Measurements from ENCODE around the gene MUC22. TPM values are rescaled to one million over a fixed set of nuclear protein-coding genes. Genes with fewer than 3 reads are reported as not detected.
"Not testable (repeated sequence)": the region's sequence is repeated elsewhere in the genome, so short reads cannot be mapped to it uniquely, and the experiment has no call there.

MUC22 gene
- total and polyA plus RNA-seq, 4 donors: not detected

DNA sequence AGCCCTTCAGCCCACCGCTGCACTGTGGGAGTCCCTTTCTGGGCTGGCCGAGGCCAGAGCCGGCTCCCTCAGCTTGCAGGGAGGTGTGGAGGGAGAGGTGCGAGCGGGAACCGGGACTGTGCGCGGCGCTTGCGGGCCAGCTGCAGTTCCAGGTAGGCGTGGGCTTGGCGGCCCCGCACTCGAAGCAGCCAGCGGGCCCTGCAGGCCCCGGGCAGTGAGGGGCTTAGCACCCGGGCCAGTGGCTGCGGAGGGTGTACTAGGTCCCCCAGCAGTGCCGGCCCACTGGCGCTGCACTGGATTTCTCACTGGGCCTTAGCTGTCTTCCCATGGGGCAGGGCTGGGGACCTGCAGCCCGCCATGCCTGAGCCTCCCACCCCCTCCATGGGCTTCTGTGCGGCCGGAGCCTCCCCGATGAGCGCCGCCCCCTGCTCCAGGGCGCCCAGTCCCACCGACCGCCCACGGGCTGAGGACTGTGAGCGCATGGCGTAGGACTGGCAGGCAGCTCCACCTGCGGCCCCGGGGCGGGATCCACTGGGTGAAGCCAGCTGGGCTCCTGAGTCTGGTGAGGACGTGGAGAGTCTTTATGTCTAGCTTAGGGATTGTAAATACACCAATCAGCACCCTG, 10.5 kb downstream of the MUC22 start:
- not testable (repeated sequence) for H3K27me3 ChIP-seq (ENCODE audit: control insufficient read depth in 4 of 4, insufficient read depth in 4 of 4, low read length in 3 of 4); H3K36me3 ChIP-seq (ENCODE audit: control insufficient read depth in 4 of 4, insufficient read depth in 3 of 4, low read depth in 1 of 4, low read length in 3 of 4); H3K4me3 ChIP-seq (ENCODE audit: low read depth in 1 of 3, low read length in 3 of 3); H3K4me1 ChIP-seq (ENCODE audit: control insufficient read depth in 4 of 4, insufficient read depth in 4 of 4, low read length in 3 of 4); DNase-seq (ENCODE audit: low spot score); H3K27ac ChIP-seq (ENCODE audit: low read depth in 1 of 2, low read length in 2 of 2); H3K9me3 ChIP-seq (ENCODE audit: control insufficient read depth in 4 of 4, low read length in 3 of 4); H3K9ac ChIP-seq (ENCODE audit: low read depth in 1 of 2, low read length in 2 of 2)
- 90% methylated on average over 36 of the region's 36 CpGs for WGBS

DNA sequence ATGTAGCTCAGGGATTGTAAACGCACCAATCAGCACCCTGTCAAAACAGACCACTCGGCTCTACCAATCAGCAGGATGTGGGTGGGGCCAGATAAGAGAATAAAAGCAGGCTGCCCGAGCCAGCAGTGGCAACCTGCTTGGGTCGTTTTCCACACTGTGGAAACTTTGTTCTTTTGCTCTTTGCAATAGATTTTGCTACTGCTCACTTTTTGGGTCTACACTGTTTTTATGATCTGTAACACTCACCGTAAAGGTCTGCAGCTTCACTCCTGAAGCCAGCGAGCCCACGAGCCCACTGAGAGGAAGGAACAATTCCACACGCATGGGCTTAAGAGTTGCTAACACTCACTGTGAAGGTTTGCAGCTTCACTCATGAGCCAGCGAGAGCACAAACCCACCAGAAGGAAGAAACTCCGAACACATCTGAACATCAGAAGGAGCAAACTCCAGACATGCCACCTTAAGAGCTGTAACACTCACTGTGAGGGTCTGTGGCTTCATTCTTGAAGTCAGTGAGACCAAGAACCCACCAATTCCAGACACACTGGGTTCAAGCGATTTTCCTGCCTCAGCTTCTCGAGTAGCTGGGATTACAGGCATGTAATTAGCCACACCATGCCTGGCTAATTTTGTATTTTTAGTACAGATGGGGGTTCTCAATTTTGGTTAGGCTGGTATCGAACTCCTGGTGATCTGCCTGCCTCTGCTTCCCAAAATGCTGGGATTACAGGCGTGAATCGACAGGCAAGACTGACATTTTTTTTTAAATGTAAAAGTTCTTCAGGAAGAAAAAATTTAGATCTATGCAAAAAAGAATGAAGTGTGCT, 11.6 kb downstream of the MUC22 start:
- H3K9ac ChIP-seq (ENCODE audit: low read depth in 1 of 2, low read length in 2 of 2); H3K27me3 ChIP-seq (ENCODE audit: control insufficient read depth in 4 of 4, insufficient read depth in 4 of 4, low read length in 3 of 4); H3K4me1 ChIP-seq (ENCODE audit: control insufficient read depth in 4 of 4, insufficient read depth in 4 of 4, low read length in 3 of 4); H3K4me3 ChIP-seq (ENCODE audit: low read depth in 1 of 3, low read length in 3 of 3); DNase-seq (ENCODE audit: low spot score); H3K27ac ChIP-seq (ENCODE audit: low read depth in 1 of 2, low read length in 2 of 2); H3K9me3 ChIP-seq (ENCODE audit: control insufficient read depth in 4 of 4, low read length in 3 of 4); H3K36me3 ChIP-seq (ENCODE audit: control insufficient read depth in 4 of 4, insufficient read depth in 3 of 4, low read depth in 1 of 4, low read length in 3 of 4): not testable (repeated sequence)
- 76% methylated on average over 15 of the region's 15 CpGs for WGBS

DNA sequence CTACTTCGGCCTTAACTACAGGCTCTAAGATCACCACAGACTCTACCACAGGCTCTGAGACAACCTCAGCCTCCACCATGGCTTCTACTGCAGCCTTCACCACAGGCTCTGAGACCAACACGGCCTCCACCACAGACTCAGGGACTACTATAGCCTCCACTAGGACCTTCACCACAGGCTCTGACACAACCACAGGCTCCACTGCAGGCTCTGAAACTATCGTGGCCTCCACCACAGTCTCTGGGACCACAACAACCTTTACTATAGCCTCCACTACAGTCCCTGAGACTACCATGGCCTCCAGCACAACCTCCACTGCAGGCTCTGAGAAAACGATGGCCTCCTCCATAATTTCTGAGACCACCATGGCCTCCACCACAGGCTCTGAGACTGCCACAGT, 15.3 kb downstream of the MUC22 start:
- H3K4me1 ChIP-seq (ENCODE audit: control insufficient read depth in 4 of 4, insufficient read depth in 4 of 4, low read length in 3 of 4): no peaks in the 10 kb centered on the region
- 77% methylated on average over 4 of the region's 4 CpGs for WGBS
- no peak for DNase-seq (ENCODE audit: low spot score)
- peaks cover 0 to 4% (median 0%) of the 10 kb centered on the region in 4 donors for H3K27me3 ChIP-seq (ENCODE audit: control insufficient read depth in 4 of 4, insufficient read depth in 4 of 4, low read length in 3 of 4)
- no peak overlapping the region for H3K9ac ChIP-seq (ENCODE audit: low read depth in 1 of 2, low read length in 2 of 2)
- H3K9me3 ChIP-seq (ENCODE audit: control insufficient read depth in 4 of 4, low read length in 3 of 4): no peaks in the 10 kb centered on the region
- no peaks in the 10 kb centered on the region for H3K36me3 ChIP-seq (ENCODE audit: control insufficient read depth in 4 of 4, insufficient read depth in 3 of 4, low read depth in 1 of 4, low read length in 3 of 4)
- TF ChIP-seq HNF4A (conservative IDR thresholded peaks at IDR 0.05) (no peak), JUND (IDR thresholded peaks at IDR 0.05) (no peak), EGR1 (IDR thresholded peaks at IDR 0.05; ENCODE audit: low read depth in 2 of 2) (no peak), FOXA2 (IDR thresholded peaks at IDR 0.05) (no peak), YY1 (IDR thresholded peaks at IDR 0.05) (no peak), SP1 (IDR thresholded peaks at IDR 0.05) (no peak), HNF4G (IDR thresholded peaks at IDR 0.05) (no peak), RXRA (IDR thresholded peaks at IDR 0.05) (no peak)
- TF ChIP-seq, protein P1, sequence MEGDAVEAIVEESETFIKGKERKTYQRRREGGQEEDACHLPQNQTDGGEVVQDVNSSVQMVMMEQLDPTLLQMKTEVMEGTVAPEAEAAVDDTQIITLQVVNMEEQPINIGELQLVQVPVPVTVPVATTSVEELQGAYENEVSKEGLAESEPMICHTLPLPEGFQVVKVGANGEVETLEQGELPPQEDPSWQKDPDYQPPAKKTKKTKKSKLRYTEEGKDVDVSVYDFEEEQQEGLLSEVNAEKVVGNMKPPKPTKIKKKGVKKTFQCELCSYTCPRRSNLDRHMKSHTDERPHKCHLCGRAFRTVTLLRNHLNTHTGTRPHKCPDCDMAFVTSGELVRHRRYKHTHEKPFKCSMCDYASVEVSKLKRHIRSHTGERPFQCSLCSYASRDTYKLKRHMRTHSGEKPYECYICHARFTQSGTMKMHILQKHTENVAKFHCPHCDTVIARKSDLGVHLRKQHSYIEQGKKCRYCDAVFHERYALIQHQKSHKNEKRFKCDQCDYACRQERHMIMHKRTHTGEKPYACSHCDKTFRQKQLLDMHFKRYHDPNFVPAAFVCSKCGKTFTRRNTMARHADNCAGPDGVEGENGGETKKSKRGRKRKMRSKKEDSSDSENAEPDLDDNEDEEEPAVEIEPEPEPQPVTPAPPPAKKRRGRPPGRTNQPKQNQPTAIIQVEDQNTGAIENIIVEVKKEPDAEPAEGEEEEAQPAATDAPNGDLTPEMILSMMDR (IDR thresholded peaks at IDR 0.05; ENCODE audit: low read depth, low read length, missing input control): no peak
- TF ChIP-seq, protein P2, sequence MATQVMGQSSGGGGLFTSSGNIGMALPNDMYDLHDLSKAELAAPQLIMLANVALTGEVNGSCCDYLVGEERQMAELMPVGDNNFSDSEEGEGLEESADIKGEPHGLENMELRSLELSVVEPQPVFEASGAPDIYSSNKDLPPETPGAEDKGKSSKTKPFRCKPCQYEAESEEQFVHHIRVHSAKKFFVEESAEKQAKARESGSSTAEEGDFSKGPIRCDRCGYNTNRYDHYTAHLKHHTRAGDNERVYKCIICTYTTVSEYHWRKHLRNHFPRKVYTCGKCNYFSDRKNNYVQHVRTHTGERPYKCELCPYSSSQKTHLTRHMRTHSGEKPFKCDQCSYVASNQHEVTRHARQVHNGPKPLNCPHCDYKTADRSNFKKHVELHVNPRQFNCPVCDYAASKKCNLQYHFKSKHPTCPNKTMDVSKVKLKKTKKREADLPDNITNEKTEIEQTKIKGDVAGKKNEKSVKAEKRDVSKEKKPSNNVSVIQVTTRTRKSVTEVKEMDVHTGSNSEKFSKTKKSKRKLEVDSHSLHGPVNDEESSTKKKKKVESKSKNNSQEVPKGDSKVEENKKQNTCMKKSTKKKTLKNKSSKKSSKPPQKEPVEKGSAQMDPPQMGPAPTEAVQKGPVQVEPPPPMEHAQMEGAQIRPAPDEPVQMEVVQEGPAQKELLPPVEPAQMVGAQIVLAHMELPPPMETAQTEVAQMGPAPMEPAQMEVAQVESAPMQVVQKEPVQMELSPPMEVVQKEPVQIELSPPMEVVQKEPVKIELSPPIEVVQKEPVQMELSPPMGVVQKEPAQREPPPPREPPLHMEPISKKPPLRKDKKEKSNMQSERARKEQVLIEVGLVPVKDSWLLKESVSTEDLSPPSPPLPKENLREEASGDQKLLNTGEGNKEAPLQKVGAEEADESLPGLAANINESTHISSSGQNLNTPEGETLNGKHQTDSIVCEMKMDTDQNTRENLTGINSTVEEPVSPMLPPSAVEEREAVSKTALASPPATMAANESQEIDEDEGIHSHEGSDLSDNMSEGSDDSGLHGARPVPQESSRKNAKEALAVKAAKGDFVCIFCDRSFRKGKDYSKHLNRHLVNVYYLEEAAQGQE (IDR thresholded peaks at IDR 0.05): no peak
- TF ChIP-seq, protein P3, sequence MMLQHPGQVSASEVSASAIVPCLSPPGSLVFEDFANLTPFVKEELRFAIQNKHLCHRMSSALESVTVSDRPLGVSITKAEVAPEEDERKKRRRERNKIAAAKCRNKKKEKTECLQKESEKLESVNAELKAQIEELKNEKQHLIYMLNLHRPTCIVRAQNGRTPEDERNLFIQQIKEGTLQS (IDR thresholded peaks at IDR 0.05): no peak
- TF ChIP-seq, protein P4, sequence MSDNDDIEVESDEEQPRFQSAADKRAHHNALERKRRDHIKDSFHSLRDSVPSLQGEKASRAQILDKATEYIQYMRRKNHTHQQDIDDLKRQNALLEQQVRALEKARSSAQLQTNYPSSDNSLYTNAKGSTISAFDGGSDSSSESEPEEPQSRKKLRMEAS (IDR thresholded peaks at IDR 0.05): no peak
- no peak overlapping the region for H3K27ac ChIP-seq (ENCODE audit: low read depth in 1 of 2, low read length in 2 of 2)
- H3K4me3 ChIP-seq (ENCODE audit: low read depth in 1 of 3, low read length in 3 of 3): no peak overlapping the region

All from liver (tissue), 9 donors.